WTC11 (cell line): Measurements from ENCODE around the gene R3HDM4. TPM values are rescaled to one million over a fixed set of nuclear protein-coding genes. Genes with fewer than 3 reads are reported as not detected.

Experiments
- ATAC-seq: fragments of 200-7000 bp; cut with Tn5 transposase; 2 replicates; pipeline ENCODE4 v1.10.0; 2021; ENCODE audit warnings: mild to moderate bottlenecking, moderate library complexity
- CTCF ChIA-PET: fragments of 300-600 bp; sonication (Branson Sonifier 250); formaldehyde crosslinking; loops from one replicate; lab custom pipeline; 2021; ENCODE audit warnings: antibody characterized with exemption; lab: Charles Lee
- POLR2A ChIA-PET: fragments of 350-600 bp; sonication (Branson Sonifier 250); formaldehyde crosslinking; loops from one replicate; lab custom pipeline; 2021; ENCODE audit warnings: antibody characterized with exemption; lab: Charles Lee
- DNase-seq: peaks from one replicate; pipeline ENCODE4 v3.0.0; 2021; ENCODE audit warnings: low spot score
- H3K27ac Mint-ChIP-seq: 2 replicates; pipeline ENCODE4 v1.8.0; 2021; ENCODE audit warnings: mixed read lengths
- H3K27me3 Mint-ChIP-seq: 2 replicates; pipeline ENCODE4 v1.8.0; 2021; ENCODE audit warnings: low read depth, mild to moderate bottlenecking, moderate library complexity, mixed read lengths
- H3K36me3 Mint-ChIP-seq: 2 replicates; pipeline ENCODE4 v1.8.0; 2021; ENCODE audit warnings: mixed read lengths
- H3K4me1 Mint-ChIP-seq: 2 replicates; pipeline ENCODE4 v1.8.0; 2022; ENCODE audit warnings: mixed read lengths
- H3K4me3 Mint-ChIP-seq: 2 replicates; pipeline ENCODE4 v1.8.0; 2021; ENCODE audit warnings: mild to moderate bottlenecking, moderate library complexity, mixed read lengths
- H3K9me3 Mint-ChIP-seq: 2 replicates; pipeline ENCODE4 v1.8.0; 2021; ENCODE audit warnings: mixed read lengths
- FOXJ3 ChIP-seq: sonication (generic); formaldehyde crosslinking; IDR thresholded peaks from 2 replicates; pipeline ENCODE4 v1.9.0; 2021; ENCODE audit warnings: missing genetic modification reagents, mild to moderate bottlenecking, borderline replicate concordance
- GRHL2 ChIP-seq: fragments of 250-450 bp; sonication (Bioruptor Pico); IDR thresholded peaks from 2 replicates; pipeline ENCODE4 v1.8.0; 2022; ENCODE audit warnings: mild to moderate bottlenecking, moderate library complexity; ENCODE audit not compliant: insufficient replicate concordance, severe bottlenecking
- JUN ChIP-seq: sonication (generic); formaldehyde crosslinking; IDR thresholded peaks from 2 replicates; pipeline ENCODE4 v1.8.0; 2023; ENCODE audit warnings: mild to moderate bottlenecking, missing genetic modification reagents
- NFYB ChIP-seq: sonication (generic); formaldehyde crosslinking; conservative IDR thresholded peaks from 2 replicates; pipeline ENCODE4 v1.8.0; 2022; ENCODE audit warnings: low read depth, missing genetic modification reagents
- NR2C2 ChIP-seq: sonication (generic); formaldehyde crosslinking; IDR thresholded peaks from 2 replicates; pipeline ENCODE4 v1.8.0; 2022; ENCODE audit warnings: mild to moderate bottlenecking, missing genetic modification reagents
- ZNF121 ChIP-seq: sonication (generic); formaldehyde crosslinking; IDR thresholded peaks from 2 replicates; pipeline ENCODE4 v1.8.0; 2023; ENCODE audit warnings: missing genetic modification reagents
- ZNF138 ChIP-seq: sonication (generic); formaldehyde crosslinking; conservative IDR thresholded peaks from 2 replicates; pipeline ENCODE4 v1.8.1; 2022; ENCODE audit warnings: mild to moderate bottlenecking, moderate library complexity, missing genetic modification reagents
- ZNF232 ChIP-seq: sonication (generic); formaldehyde crosslinking; IDR thresholded peaks from 2 replicates; pipeline ENCODE4 v1.8.0; 2022; ENCODE audit warnings: mild to moderate bottlenecking, missing genetic modification reagents
- ZNF263 ChIP-seq: sonication (generic); formaldehyde crosslinking; IDR thresholded peaks from 2 replicates; pipeline ENCODE4 v1.8.1; 2022; ENCODE audit warnings: low read depth, mild to moderate bottlenecking, moderate library complexity, missing genetic modification reagents
- ZNF671 ChIP-seq: fragments of 250-450 bp; sonication (Bioruptor Pico); IDR thresholded peaks from 2 replicates; pipeline ENCODE4 v1.8.0; 2021; ENCODE audit warnings: mild to moderate bottlenecking
- total RNA-seq: library from RNA; stranded (reverse); gene quantifications from 3 replicates; pipeline ENCODE4 v1.2.3, GENCODE V29; 2021
- TF ChIP-seq, protein P1 (sequence below): fragments of 250-450 bp; sonication (Bioruptor Pico); IDR thresholded peaks from 2 replicates; pipeline ENCODE4 v1.9.0; 2021; ENCODE audit warnings: mild to moderate bottlenecking, borderline replicate concordance
- TF ChIP-seq, protein P2 (sequence below): sonication (generic); formaldehyde crosslinking; IDR thresholded peaks from 2 replicates; pipeline ENCODE4 v1.8.1; 2022; ENCODE audit warnings: missing genetic modification reagents, borderline replicate concordance
- TF ChIP-seq, protein P3 (sequence below): sonication (generic); formaldehyde crosslinking; IDR thresholded peaks from 2 replicates; pipeline ENCODE4 v1.8.1; 2023; ENCODE audit warnings: mild to moderate bottlenecking, missing genetic modification reagents, moderate library complexity
- TF ChIP-seq, protein P4 (sequence below): sonication (generic); formaldehyde crosslinking; conservative IDR thresholded peaks from 2 replicates; pipeline ENCODE4 v1.8.1; 2022; ENCODE audit warnings: mild to moderate bottlenecking, missing genetic modification reagents
- TF ChIP-seq, protein P5 (sequence below): fragments of 250-450 bp; sonication (Bioruptor Pico); IDR thresholded peaks from 2 replicates; pipeline ENCODE4 v1.9.0; 2021; ENCODE audit warnings: mild to moderate bottlenecking
- TF ChIP-seq, protein P6 (sequence below): sonication (generic); formaldehyde crosslinking; IDR thresholded peaks from 2 replicates; pipeline ENCODE4 v1.8.0; 2022; ENCODE audit warnings: mild to moderate bottlenecking, missing genetic modification reagents
- TF ChIP-seq, protein P7 (sequence below): fragments of 250-450 bp; sonication (Bioruptor Pico); IDR thresholded peaks from 2 replicates; pipeline ENCODE4 v2.1.2; 2022; ENCODE audit warnings: mild to moderate bottlenecking, moderate library complexity
- TF ChIP-seq, protein P8 (sequence below): sonication (generic); formaldehyde crosslinking; IDR thresholded peaks from 2 replicates; pipeline ENCODE4 v1.8.1; 2023; ENCODE audit warnings: mild to moderate bottlenecking, missing genetic modification reagents
- TF ChIP-seq, protein P9 (sequence below): sonication (generic); formaldehyde crosslinking; IDR thresholded peaks from 2 replicates; pipeline ENCODE4 v1.8.0; 2023; ENCODE audit warnings: missing genetic modification reagents
- TF ChIP-seq, protein P10 (sequence below): sonication (generic); formaldehyde crosslinking; IDR thresholded peaks from 2 replicates; pipeline ENCODE4 v1.8.0; 2023; ENCODE audit warnings: missing genetic modification reagents, mild to moderate bottlenecking, borderline replicate concordance

The R3HDM4 gene
- total RNA-seq, 1 experiment from 2014 or later = 99.5 TPM

DNA sequence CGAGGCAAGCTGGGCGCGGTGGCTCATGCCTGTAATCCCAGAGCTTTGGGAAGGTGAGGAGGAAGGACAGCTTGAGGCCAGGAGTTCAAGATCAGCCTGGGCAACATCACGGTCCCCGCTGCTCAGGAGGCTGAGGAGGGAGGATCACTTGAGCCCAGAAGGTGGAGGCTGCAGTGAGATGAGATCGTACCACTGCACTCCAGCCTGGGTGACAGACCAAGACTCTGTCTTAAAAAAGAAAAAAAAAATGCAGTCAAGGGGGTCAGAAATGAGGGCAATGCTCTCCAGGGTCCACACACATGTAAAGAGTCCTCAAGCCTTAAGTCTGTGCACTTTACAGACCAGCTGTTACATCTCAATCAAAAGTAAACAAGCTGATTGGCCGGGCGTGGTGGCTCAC, 8.5 kb downstream of the R3HDM4 start (continued):
- TF ChIP-seq, protein P1, sequence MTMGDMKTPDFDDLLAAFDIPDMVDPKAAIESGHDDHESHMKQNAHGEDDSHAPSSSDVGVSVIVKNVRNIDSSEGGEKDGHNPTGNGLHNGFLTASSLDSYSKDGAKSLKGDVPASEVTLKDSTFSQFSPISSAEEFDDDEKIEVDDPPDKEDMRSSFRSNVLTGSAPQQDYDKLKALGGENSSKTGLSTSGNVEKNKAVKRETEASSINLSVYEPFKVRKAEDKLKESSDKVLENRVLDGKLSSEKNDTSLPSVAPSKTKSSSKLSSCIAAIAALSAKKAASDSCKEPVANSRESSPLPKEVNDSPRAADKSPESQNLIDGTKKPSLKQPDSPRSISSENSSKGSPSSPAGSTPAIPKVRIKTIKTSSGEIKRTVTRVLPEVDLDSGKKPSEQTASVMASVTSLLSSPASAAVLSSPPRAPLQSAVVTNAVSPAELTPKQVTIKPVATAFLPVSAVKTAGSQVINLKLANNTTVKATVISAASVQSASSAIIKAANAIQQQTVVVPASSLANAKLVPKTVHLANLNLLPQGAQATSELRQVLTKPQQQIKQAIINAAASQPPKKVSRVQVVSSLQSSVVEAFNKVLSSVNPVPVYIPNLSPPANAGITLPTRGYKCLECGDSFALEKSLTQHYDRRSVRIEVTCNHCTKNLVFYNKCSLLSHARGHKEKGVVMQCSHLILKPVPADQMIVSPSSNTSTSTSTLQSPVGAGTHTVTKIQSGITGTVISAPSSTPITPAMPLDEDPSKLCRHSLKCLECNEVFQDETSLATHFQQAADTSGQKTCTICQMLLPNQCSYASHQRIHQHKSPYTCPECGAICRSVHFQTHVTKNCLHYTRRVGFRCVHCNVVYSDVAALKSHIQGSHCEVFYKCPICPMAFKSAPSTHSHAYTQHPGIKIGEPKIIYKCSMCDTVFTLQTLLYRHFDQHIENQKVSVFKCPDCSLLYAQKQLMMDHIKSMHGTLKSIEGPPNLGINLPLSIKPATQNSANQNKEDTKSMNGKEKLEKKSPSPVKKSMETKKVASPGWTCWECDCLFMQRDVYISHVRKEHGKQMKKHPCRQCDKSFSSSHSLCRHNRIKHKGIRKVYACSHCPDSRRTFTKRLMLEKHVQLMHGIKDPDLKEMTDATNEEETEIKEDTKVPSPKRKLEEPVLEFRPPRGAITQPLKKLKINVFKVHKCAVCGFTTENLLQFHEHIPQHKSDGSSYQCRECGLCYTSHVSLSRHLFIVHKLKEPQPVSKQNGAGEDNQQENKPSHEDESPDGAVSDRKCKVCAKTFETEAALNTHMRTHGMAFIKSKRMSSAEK (CRISPR knock-in tag) = no peak
- TF ChIP-seq ZNF138 (no peak), NFYB (CRISPR knock-in tag) (no peak), GRHL2 (no peak), ZNF671 (no peak), JUN (CRISPR knock-in tag) (no peak), ZNF121 (CRISPR knock-in tag) (no peak)
- TF ChIP-seq, protein P2, sequence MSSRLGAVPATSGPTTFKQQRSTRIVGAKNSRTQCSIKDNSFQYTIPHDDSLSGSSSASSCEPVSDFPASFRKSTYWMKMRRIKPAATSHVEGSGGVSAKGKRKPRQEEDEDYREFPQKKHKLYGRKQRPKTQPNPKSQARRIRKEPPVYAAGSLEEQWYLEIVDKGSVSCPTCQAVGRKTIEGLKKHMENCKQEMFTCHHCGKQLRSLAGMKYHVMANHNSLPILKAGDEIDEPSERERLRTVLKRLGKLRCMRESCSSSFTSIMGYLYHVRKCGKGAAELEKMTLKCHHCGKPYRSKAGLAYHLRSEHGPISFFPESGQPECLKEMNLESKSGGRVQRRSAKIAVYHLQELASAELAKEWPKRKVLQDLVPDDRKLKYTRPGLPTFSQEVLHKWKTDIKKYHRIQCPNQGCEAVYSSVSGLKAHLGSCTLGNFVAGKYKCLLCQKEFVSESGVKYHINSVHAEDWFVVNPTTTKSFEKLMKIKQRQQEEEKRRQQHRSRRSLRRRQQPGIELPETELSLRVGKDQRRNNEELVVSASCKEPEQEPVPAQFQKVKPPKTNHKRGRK (CRISPR knock-in tag) = no peak
- TF ChIP-seq, protein P3, sequence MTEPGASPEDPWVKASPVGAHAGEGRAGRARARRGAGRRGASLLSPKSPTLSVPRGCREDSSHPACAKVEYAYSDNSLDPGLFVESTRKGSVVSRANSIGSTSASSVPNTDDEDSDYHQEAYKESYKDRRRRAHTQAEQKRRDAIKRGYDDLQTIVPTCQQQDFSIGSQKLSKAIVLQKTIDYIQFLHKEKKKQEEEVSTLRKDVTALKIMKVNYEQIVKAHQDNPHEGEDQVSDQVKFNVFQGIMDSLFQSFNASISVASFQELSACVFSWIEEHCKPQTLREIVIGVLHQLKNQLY (CRISPR knock-in tag) = no peak
- TF ChIP-seq, protein P4, sequence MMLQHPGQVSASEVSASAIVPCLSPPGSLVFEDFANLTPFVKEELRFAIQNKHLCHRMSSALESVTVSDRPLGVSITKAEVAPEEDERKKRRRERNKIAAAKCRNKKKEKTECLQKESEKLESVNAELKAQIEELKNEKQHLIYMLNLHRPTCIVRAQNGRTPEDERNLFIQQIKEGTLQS = no peak
- TF ChIP-seq, protein P5, sequence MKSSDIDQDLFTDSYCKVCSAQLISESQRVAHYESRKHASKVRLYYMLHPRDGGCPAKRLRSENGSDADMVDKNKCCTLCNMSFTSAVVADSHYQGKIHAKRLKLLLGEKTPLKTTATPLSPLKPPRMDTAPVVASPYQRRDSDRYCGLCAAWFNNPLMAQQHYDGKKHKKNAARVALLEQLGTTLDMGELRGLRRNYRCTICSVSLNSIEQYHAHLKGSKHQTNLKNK (CRISPR knock-in tag) = no peak

DNA sequence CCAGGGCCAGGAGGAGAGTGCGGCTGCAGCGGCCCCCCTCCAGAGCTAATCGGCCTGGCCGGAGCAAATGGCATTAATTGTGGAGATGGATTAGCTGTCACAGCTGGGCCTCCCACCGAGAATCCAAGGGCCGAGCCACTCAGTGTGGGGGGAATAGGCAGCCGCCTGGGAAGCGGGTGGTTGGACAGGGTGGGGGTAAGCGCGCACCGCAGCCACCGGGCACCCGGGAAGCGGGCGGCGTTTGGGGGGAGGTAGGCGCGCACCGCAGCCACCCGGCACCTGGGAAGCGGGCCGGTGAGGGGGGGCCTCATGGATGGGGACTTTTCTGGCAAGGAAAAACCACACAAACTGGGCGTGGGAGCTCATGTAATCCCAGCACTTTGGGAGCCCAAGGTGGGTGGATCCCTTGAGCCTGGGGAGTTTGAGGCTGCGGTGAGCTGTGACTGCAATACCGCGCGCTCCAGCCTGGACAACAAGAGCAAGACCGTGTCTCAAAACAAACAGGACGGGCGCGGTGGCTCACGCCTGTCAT, 9.7 kb downstream of the R3HDM4 start:
- H3K4me3 Mint-ChIP-seq = no peak overlapping the region
- H3K4me1 Mint-ChIP-seq = peaks cover 2% of the 10 kb centered on the region; the same call in 1 of the 2 replicates
- H3K36me3 Mint-ChIP-seq = 0 out of 2 replicates have a peak, but pooled peaks cover 3% of the 10 kb centered on the region
- H3K27ac Mint-ChIP-seq = no peak overlapping the region
- no peaks in the 10 kb centered on the region for H3K9me3 Mint-ChIP-seq
- no peak for ATAC-seq
- ChIA-PET CTCF (interaction anchor here (1.0 to 1.4 kb wide), 4 partner anchors 19 to 97 kb away, joined by 3 read pairs; partner anchors contain the start of gene GRIN3B), POLR2A (no interaction called here)
- DNase-seq = no peak
- H3K27me3 Mint-ChIP-seq = no peaks in the 10 kb centered on the region
- TF ChIP-seq ZNF232 (CRISPR knock-in tag) (no peak), ZNF263 (CRISPR knock-in tag) (no peak), FOXJ3 (CRISPR knock-in tag) (no peak), NR2C2 (CRISPR knock-in tag) (no peak)
- TF ChIP-seq, protein P6, sequence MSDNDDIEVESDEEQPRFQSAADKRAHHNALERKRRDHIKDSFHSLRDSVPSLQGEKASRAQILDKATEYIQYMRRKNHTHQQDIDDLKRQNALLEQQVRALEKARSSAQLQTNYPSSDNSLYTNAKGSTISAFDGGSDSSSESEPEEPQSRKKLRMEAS (CRISPR knock-in tag) = no peak
- TF ChIP-seq, protein P4 = no peak
- TF ChIP-seq, protein P7, sequence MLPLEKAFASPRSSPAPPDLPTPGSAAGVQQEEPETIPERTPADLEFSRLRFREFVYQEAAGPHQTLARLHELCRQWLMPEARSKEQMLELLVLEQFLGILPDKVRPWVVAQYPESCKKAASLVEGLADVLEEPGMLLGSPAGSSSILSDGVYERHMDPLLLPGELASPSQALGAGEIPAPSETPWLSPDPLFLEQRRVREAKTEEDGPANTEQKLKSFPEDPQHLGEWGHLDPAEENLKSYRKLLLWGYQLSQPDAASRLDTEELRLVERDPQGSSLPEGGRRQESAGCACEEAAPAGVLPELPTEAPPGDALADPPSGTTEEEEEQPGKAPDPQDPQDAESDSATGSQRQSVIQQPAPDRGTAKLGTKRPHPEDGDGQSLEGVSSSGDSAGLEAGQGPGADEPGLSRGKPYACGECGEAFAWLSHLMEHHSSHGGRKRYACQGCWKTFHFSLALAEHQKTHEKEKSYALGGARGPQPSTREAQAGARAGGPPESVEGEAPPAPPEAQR (CRISPR knock-in tag) = no peak
- TF ChIP-seq, protein P8, sequence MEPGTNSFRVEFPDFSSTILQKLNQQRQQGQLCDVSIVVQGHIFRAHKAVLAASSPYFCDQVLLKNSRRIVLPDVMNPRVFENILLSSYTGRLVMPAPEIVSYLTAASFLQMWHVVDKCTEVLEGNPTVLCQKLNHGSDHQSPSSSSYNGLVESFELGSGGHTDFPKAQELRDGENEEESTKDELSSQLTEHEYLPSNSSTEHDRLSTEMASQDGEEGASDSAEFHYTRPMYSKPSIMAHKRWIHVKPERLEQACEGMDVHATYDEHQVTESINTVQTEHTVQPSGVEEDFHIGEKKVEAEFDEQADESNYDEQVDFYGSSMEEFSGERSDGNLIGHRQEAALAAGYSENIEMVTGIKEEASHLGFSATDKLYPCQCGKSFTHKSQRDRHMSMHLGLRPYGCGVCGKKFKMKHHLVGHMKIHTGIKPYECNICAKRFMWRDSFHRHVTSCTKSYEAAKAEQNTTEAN (CRISPR knock-in tag) = no peak
- TF ChIP-seq, protein P9, sequence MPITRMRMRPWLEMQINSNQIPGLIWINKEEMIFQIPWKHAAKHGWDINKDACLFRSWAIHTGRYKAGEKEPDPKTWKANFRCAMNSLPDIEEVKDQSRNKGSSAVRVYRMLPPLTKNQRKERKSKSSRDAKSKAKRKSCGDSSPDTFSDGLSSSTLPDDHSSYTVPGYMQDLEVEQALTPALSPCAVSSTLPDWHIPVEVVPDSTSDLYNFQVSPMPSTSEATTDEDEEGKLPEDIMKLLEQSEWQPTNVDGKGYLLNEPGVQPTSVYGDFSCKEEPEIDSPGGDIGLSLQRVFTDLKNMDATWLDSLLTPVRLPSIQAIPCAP (CRISPR knock-in tag) = no peak
- TF ChIP-seq, protein P10, sequence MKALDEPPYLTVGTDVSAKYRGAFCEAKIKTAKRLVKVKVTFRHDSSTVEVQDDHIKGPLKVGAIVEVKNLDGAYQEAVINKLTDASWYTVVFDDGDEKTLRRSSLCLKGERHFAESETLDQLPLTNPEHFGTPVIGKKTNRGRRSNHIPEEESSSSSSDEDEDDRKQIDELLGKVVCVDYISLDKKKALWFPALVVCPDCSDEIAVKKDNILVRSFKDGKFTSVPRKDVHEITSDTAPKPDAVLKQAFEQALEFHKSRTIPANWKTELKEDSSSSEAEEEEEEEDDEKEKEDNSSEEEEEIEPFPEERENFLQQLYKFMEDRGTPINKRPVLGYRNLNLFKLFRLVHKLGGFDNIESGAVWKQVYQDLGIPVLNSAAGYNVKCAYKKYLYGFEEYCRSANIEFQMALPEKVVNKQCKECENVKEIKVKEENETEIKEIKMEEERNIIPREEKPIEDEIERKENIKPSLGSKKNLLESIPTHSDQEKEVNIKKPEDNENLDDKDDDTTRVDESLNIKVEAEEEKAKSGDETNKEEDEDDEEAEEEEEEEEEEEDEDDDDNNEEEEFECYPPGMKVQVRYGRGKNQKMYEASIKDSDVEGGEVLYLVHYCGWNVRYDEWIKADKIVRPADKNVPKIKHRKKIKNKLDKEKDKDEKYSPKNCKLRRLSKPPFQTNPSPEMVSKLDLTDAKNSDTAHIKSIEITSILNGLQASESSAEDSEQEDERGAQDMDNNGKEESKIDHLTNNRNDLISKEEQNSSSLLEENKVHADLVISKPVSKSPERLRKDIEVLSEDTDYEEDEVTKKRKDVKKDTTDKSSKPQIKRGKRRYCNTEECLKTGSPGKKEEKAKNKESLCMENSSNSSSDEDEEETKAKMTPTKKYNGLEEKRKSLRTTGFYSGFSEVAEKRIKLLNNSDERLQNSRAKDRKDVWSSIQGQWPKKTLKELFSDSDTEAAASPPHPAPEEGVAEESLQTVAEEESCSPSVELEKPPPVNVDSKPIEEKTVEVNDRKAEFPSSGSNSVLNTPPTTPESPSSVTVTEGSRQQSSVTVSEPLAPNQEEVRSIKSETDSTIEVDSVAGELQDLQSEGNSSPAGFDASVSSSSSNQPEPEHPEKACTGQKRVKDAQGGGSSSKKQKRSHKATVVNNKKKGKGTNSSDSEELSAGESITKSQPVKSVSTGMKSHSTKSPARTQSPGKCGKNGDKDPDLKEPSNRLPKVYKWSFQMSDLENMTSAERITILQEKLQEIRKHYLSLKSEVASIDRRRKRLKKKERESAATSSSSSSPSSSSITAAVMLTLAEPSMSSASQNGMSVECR = no peak
